Stomach (tissue), 4 donors: ENCODE results near the gene PLAC1.

Source experiments
- EP300 ChIP-seq: sonication (generic); formaldehyde crosslinking; IDR thresholded peaks from one replicate; pipeline ENCODE4 v1.6.1; 2017; ENCODE audit warnings: antibody characterized with exemption
- TF ChIP-seq, protein P1 (sequence below), 7 experiments: fragments of 450-650 bp in 4 of 7; fragments of 200-600 bp in 3 of 7; sonication (generic) in 3 of 7; IDR thresholded peaks; one replicate each; pipeline ENCODE4 v1.5.1; 2016 to 2019; ENCODE audit warnings: antibody characterized with exemption in 7 of 7, control low read depth in 2 of 7, mild to moderate bottlenecking in 1 of 7

DNA sequence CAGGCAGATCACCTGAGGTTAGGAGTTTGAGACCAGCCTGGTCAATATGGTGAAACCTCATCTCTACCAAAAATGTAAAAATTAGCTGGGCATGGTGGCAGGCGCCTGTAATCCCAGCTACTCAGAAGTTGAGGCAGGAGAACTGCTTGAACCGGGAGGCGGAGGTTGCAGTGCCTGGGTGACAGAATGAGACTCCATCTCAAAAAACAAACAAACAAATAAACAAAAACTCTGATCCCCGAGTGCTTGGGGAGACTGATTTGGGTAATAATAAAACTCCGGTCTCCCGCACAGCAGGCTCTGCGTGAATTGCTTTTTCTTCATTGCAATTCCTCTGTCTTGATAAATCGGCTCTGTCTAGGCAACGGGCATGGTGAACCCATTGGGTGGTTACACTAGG, 124.9 kb downstream of the PLAC1 start:
- TF ChIP-seq, protein P1, sequence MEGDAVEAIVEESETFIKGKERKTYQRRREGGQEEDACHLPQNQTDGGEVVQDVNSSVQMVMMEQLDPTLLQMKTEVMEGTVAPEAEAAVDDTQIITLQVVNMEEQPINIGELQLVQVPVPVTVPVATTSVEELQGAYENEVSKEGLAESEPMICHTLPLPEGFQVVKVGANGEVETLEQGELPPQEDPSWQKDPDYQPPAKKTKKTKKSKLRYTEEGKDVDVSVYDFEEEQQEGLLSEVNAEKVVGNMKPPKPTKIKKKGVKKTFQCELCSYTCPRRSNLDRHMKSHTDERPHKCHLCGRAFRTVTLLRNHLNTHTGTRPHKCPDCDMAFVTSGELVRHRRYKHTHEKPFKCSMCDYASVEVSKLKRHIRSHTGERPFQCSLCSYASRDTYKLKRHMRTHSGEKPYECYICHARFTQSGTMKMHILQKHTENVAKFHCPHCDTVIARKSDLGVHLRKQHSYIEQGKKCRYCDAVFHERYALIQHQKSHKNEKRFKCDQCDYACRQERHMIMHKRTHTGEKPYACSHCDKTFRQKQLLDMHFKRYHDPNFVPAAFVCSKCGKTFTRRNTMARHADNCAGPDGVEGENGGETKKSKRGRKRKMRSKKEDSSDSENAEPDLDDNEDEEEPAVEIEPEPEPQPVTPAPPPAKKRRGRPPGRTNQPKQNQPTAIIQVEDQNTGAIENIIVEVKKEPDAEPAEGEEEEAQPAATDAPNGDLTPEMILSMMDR (IDR thresholded peaks at IDR 0.05) = no peak
- no peak for TF ChIP-seq EP300
